GDM1 (cell line): Measurements from ENCODE around the gene BOD1L1.

Experiments
- DNase-seq: peaks from one replicate; lab custom pipeline; 2025; lab: John Stamatoyannopoulos, UW

Gene BOD1L1

GRCh38 chr4:13524504-13525243 is 102.9 kb downstream of the BOD1L1 start:
- DNase-seq = no peak

GRCh38 chr4:13523591-13524503 is 103.7 kb downstream of the BOD1L1 start:
- DNase-seq = no peak

- no peak for DNase-seq
Observed at GRCh38 chr4:13523105-13523477, 104.4 kb downstream of the BOD1L1 start.

GRCh38 chr4:13522282-13523104 is 105.0 kb downstream of the BOD1L1 start:
- DNase-seq = no peak

GRCh38 chr4:13521047-13521446 is 106.5 kb downstream of the BOD1L1 start:
- DNase-seq = no peak
